HG03521 (cell line): ENCODE results near the gene ZBTB20.

Experiments
- ATAC-seq: cut with Tn5 transposase; IDR thresholded peaks from one replicate; pipeline ENCODE4 v1.9.1; 2021; ENCODE audit warnings: mild to moderate bottlenecking, moderate library complexity; ENCODE audit not compliant: unreplicated experiment

ZBTB20 gene

DNA sequence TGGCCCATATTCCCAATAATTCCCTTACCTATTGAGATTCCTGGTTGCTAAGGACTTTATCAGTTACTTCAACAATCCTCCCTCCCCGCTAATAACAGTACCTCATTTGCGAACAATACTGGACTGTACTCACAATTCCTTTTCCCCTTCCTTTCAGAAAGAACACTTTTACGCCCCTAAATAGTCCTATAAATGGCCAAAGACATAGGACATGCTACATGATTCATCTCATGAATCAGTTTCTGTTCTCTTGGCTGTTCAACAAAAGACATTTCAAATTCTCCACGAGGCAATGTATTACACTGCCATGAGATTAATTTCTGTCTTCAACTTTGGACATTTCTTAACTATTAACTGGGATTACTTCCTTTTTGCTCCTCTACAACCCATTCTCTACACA, 588.8 kb downstream of the ZBTB20 start:
- ATAC-seq, result no peak

DNA sequence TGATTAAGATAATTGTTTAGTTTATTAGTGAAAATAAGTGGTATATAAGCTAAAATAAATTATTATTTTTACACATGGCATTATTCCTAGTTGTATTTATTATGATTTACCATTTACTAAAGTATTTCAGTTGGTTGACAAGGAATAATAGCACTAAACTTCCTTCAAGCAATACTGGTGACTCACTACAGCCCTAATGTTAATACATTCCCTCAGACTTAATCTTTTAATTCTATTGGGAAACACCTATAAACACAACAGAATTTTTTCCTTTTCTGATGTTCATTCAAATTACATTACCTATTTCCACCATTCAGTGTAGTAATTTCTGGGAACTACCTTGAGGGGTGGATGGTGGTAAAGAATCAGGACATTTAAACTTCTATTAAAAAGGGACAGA, 589.3 kb downstream of the ZBTB20 start:
- no peak for ATAC-seq

GRCh38 chr3:114556657-114557213, 590.4 kb downstream of the ZBTB20 start:
- no peak for ATAC-seq

GRCh38 chr3:114554731-114555130, 592.4 kb downstream of the ZBTB20 start:
- no peak for ATAC-seq

- ATAC-seq, result no peak
Observed at GRCh38 chr3:114553949-114554593, 593.0 kb downstream of the ZBTB20 start.

- ATAC-seq, result no peak
Observed at GRCh38 chr3:114552527-114552812, 594.6 kb downstream of the ZBTB20 start.

GRCh38 chr3:114551770-114552526, 595.1 kb downstream of the ZBTB20 start:
- no peak for ATAC-seq

GRCh38 chr3:114550165-114550564, 596.9 kb downstream of the ZBTB20 start:
- ATAC-seq, result no peak

DNA sequence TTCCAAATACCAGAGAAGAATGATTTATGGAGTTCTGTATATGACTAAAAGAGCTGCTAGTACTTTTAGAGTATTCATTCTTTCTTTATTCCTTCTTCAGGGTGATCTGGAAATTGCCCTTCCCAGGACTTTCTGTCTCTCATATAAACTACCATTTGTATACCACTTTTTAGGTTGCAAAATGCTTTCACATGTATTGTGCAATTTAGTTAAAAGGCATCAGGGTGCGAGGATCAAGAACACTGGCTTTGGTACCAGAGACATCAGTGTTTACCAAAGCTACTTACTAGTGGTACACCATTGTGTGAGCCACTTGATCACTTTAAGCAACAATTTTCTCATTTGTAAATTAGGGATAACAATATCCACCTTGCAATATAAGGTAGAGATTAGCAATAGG, 601.9 kb downstream of the ZBTB20 start:
- no peak for ATAC-seq

DNA sequence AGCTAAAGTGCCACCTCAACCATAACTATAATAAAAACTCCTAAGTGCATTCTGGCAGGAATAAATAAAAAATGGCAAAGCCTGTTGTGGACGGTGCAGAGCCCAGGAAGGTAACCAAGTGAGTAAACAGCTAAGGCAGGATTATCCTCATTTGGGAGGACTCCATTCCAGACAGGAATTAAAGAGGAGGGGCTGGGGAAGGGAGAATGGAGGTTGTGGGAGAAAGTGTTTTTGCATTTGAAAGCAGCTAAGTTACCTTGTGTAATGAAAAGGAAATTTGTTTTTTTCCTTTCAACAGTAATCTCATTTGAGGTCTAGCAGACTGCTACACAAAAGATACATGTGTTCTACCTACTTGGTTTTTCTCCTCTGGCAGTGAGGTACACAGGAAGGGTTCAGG, 604.7 kb downstream of the ZBTB20 start:
- ATAC-seq, result no peak

- ATAC-seq, result no peak
Observed at GRCh38 chr3:114539525-114539924, 607.6 kb downstream of the ZBTB20 start.

DNA sequence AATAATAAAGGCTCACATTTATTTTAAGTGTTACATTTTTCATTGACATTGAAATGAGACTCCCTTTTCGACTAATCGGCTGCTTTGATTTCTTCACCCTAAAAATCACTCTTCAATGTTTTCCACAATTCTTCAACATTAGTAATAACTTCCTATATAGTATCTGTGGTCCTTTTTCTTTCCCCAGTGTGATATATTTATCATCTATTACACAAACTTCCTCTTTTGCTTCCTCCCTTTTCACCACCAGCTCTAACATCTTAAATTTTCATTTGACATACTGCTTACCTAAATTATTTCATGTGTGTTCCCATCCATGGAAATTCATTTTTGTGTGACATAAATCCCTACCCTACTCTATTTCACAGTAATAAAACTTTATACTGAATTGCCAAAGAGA, 608.9 kb downstream of the ZBTB20 start:
- no peak for ATAC-seq

DNA sequence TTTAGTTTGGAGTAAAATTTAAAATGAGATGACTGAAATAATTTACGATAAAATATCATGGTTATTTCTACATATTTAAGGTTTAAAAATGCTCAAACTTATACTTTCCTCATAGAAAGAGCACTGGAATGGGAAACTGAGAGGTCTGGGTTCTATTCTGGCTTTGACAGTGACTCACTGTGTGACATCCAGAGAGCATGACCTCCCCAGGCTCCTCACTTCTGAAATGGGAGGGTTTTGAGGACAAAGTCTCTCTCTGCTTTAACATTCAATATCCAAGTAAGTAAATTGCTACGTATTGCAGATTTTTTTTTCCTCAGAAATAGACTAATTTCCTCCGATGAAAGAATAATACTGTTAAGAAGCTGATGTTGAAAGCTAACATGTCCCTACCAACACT, 618.6 kb downstream of the ZBTB20 start:
- ATAC-seq, result no peak

GRCh38 chr3:114527036-114527644, 619.9 kb downstream of the ZBTB20 start:
- ATAC-seq, result no peak

GRCh38 chr3:114525278-114525677, 621.8 kb downstream of the ZBTB20 start:
- ATAC-seq, result no peak

- ATAC-seq, result no peak
Observed at GRCh38 chr3:114519415-114519814, 627.7 kb downstream of the ZBTB20 start.

DNA sequence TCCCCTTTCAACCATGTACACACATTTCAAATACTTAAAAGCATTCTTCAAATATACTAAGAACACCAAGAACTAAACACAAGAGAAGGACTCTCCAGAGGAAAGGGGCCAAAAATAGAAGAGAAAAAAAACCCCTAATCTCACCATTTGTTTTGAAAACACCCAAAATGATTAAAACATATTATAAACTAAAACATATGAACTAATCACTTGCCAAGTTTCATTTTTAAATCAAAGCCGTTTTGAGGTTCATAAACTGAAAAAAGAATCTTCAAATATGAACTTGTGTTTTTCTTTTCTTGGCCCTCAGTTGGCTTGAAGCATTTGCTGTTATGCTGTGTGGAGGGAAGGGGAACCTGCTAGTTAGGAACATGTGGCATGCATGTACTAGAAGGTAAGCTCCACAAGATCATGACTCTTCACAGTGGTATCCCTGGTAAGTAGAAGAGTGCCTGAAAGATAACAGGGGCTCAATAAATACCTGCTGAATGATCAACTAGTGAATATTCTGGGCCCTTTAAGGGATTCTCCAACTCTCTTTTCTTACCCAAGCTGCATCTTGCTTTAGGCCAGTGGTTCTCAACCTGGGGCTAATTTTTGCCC, 628.8 kb downstream of the ZBTB20 start:
- no peak for ATAC-seq

GRCh38 chr3:114510201-114510600, 636.9 kb downstream of the ZBTB20 start:
- ATAC-seq, result no peak

- ATAC-seq, result no peak
Observed at GRCh38 chr3:114509756-114510155, 637.3 kb downstream of the ZBTB20 start.

DNA sequence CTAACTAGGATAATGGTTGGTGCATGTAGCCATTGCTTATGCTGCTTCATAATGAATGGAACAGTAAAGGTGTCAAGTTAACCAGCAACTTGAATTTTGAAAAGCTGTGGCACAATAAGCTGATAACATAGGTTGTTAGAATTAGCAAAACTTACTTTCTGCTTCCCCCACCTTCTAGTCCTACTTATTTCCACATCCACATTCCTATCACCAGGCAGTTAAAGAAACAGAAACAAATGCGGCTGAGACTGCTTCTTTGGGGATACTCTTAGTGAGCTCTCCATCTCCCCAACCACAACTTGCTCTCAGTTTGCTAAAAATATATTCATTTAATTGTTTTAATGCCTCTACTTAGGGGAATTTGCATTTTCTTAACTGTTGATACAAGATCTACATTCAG, 638.1 kb downstream of the ZBTB20 start:
- ATAC-seq, result no peak

DNA sequence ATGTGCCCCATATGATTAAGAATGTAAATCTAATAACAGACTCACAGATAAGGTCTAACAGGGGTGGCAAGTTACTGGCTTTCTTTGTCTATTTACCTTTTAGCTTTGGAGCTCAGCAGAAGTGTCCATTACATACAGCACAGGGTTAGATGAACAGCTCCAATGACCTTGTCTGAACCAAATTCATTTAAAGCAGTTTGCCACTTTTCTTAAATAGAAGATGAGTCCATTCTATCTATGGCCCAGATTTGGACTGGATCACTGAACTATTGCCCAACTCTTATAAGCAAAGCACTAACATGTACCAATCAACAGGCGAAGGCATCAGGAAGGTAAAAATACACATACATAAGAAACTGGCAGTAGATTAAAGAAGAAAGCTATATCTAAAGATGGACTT, 638.9 kb downstream of the ZBTB20 start:
- no peak for ATAC-seq
